Trophoblast cell (in vitro differentiated cells and primary cell): ENCODE data around the gene PLEKHG4B.

Experiments
- DNase-seq, 2 donors: peaks; one replicate each; pipeline ENCODE4 v3.0.0-alpha.2; 2016
- H2AFZ ChIP-seq: 2 replicates; pipeline ENCODE4 v1.6.1; 2013; ENCODE audit warnings: low read length, moderate library complexity, mild to moderate bottlenecking; ENCODE audit not compliant: insufficient read depth, poor library complexity
- H2AK5ac ChIP-seq: 2 replicates; pipeline ENCODE4 v1.6.1; 2013; ENCODE audit warnings: mild to moderate bottlenecking, low read length
- H2BK120ac ChIP-seq: 2 replicates; pipeline ENCODE4 v1.6.1; 2013; ENCODE audit warnings: low read length, mild to moderate bottlenecking, moderate library complexity; ENCODE audit not compliant: insufficient read depth, poor library complexity
- H2BK12ac ChIP-seq: 2 replicates; pipeline ENCODE4 v1.6.1; 2013; ENCODE audit warnings: mild to moderate bottlenecking, low read length, moderate library complexity
- H2BK5ac ChIP-seq: 2 replicates; pipeline ENCODE4 v1.6.1; 2013; ENCODE audit warnings: low read length, low read depth, moderate library complexity, mild to moderate bottlenecking; ENCODE audit not compliant: poor library complexity
- H3K14ac ChIP-seq: 2 replicates; pipeline ENCODE4 v1.6.1; 2013; ENCODE audit warnings: mild to moderate bottlenecking, low read length
- H3K18ac ChIP-seq: 2 replicates; pipeline ENCODE4 v1.6.1; 2013; ENCODE audit warnings: mild to moderate bottlenecking, low read length
- H3K23ac ChIP-seq: 2 replicates; pipeline ENCODE4 v1.6.1; 2013; ENCODE audit warnings: low read length
- H3K27ac ChIP-seq: 2 replicates; pipeline ENCODE4 v1.5.1; 2013; ENCODE audit warnings: low read depth, mild to moderate bottlenecking, inconsistent platforms, low read length, moderate library complexity
- H3K27me3 ChIP-seq: 2 replicates; pipeline ENCODE4 v1.6.1; 2013; ENCODE audit warnings: inconsistent platforms, mild to moderate bottlenecking, low read length, moderate library complexity; ENCODE audit not compliant: insufficient read depth
- H3K36me3 ChIP-seq, 2 experiments: 1 replicate in 1 of 2; 2 replicates in 1 of 2; pipeline ENCODE4 v1.6.1; 2013; ENCODE audit warnings: low read length in 2 of 2, mild to moderate bottlenecking in 2 of 2, moderate library complexity in 1 of 2; ENCODE audit not compliant: insufficient read depth in 2 of 2, control insufficient read depth in 1 of 2
- H3K4ac ChIP-seq: 2 replicates; pipeline ENCODE4 v1.6.1; 2013; ENCODE audit warnings: low read depth, mild to moderate bottlenecking, low read length, moderate library complexity
- H3K4me1 ChIP-seq, 2 experiments: 1 replicate in 1 of 2; 2 replicates in 1 of 2; pipeline ENCODE4 v1.6.1; 2013; ENCODE audit warnings: low read length in 2 of 2, mild to moderate bottlenecking in 2 of 2, moderate library complexity in 1 of 2; ENCODE audit not compliant: insufficient read depth in 2 of 2, control insufficient read depth in 1 of 2
- H3K4me2 ChIP-seq: 2 replicates; pipeline ENCODE4 v1.6.1; 2013; ENCODE audit warnings: inconsistent platforms, mild to moderate bottlenecking, low read length, moderate library complexity
- H3K4me3 ChIP-seq: 2 replicates; pipeline ENCODE4 v1.5.1; 2013; ENCODE audit warnings: mild to moderate bottlenecking, low read depth, low read length, inconsistent platforms
- H3K79me1 ChIP-seq: one replicate; pipeline ENCODE4 v1.6.1; 2013; ENCODE audit warnings: low read length
- H3K79me2 ChIP-seq: 2 replicates; pipeline ENCODE4 v1.6.1; 2013; ENCODE audit warnings: low read length, mild to moderate bottlenecking; ENCODE audit not compliant: control insufficient read depth, insufficient read depth, poor library complexity
- H3K9ac ChIP-seq: 2 replicates; pipeline ENCODE4 v1.6.1; 2013; ENCODE audit warnings: mild to moderate bottlenecking, low read length
- H3K9me3 ChIP-seq: 2 replicates; pipeline ENCODE4 v1.6.1; 2013; ENCODE audit warnings: low read depth, mild to moderate bottlenecking, control low read depth, inconsistent platforms, low read length; ENCODE audit not compliant: insufficient read depth
- H4K12ac ChIP-seq: 2 replicates; pipeline ENCODE4 v1.6.1; 2013; ENCODE audit warnings: low read depth, mild to moderate bottlenecking, low read length, moderate library complexity
- H4K8ac ChIP-seq: 2 replicates; pipeline ENCODE4 v1.6.1; 2013; ENCODE audit warnings: low read depth, mild to moderate bottlenecking, low read length, moderate library complexity
- H4K91ac ChIP-seq: one replicate; pipeline ENCODE4 v1.6.1; 2013; ENCODE audit warnings: low read depth, mild to moderate bottlenecking, low read length, moderate library complexity
- WGBS: extraction: QIAGEN DNeasy Blood & Tissue Kit; methylation state at CpG from one replicate; pipeline ENCODE4 v1.1.7; 2013; ENCODE audit warnings: missing lambda C conversion rate; ENCODE audit not compliant: insufficient read length, insufficient coverage; ENCODE audit errors: extremely low coverage; 5-methylcytosine and 5-hydroxymethylcytosine counted together

Gene PLEKHG4B

GRCh38 chr5:142246-142810, 50.4 kb downstream of the PLEKHG4B start:
- H3K4me1 ChIP-seq: peaks cover 3 to 4% of the 10 kb centered on the region in 2 experiments
- H3K18ac ChIP-seq: no peak overlapping the region
- no peak overlapping the region for H4K91ac ChIP-seq
- no peak overlapping the region for H3K14ac ChIP-seq
- H2BK120ac ChIP-seq: no peak overlapping the region
- peaks cover 71% of the 10 kb centered on the region in 2 experiments for H3K36me3 ChIP-seq
- H3K23ac ChIP-seq: peak overlapping the region; percentile 25
- H3K9ac ChIP-seq: no peak overlapping the region
- H3K79me2 ChIP-seq: no peaks in the 10 kb centered on the region
- no peak overlapping the region for H3K4me2 ChIP-seq
- no peak overlapping the region for H3K27ac ChIP-seq
- DNase-seq: no peak
- no peaks in the 10 kb centered on the region for H3K79me1 ChIP-seq
- H3K4ac ChIP-seq: no peak overlapping the region
- H3K4me3 ChIP-seq: peak overlapping the region; percentile 41
- no peak overlapping the region for H2BK5ac ChIP-seq
- no peak overlapping the region for H4K12ac ChIP-seq
- no peak overlapping the region for H2BK12ac ChIP-seq
- no peak overlapping the region for H2AK5ac ChIP-seq
- H3K9me3 ChIP-seq: peaks cover 19% of the 10 kb centered on the region
- no peaks in the 10 kb centered on the region for H3K27me3 ChIP-seq
- H2AFZ ChIP-seq: no peak overlapping the region
- no CpG with 5 or more reads among the region's 18 CpGs for WGBS
- no peak overlapping the region for H4K8ac ChIP-seq

GRCh38 chr5:143041-143440, 51.1 kb downstream of the PLEKHG4B start:
- Histone ChIP-seq H3K79me1 (no peaks in the 10 kb centered on the region), H3K14ac (no peak overlapping the region), H3K4ac (no peak overlapping the region), H3K4me1 (peaks cover 3 to 4% of the 10 kb centered on the region in 2 experiments), H3K9ac (no peak overlapping the region), H4K91ac (no peak overlapping the region), H3K79me2 (no peaks in the 10 kb centered on the region), H3K4me2 (no peak overlapping the region), H3K4me3 (no peak overlapping the region), H3K36me3 (peaks cover 66 to 70% of the 10 kb centered on the region in 2 experiments), H2AFZ (no peak overlapping the region), H2BK12ac (no peak overlapping the region), H4K12ac (no peak overlapping the region), H3K18ac (peak overlapping the region; percentile 40), H2AK5ac (no peak overlapping the region), H3K27me3 (no peaks in the 10 kb centered on the region), H3K27ac (no peak overlapping the region), H3K9me3 (peaks cover 19% of the 10 kb centered on the region), H2BK5ac (no peak overlapping the region), H4K8ac (no peak overlapping the region), H2BK120ac (no peak overlapping the region), H3K23ac (no peak overlapping the region)
- DNase-seq: no peak
- WGBS: no CpG with 5 or more reads among the region's 17 CpGs

- Histone ChIP-seq H2BK120ac (no peak overlapping the region), H3K27me3 (no peaks in the 10 kb centered on the region), H2BK12ac (no peak overlapping the region), H3K4me3 (no peak overlapping the region), H4K8ac (no peak overlapping the region), H3K4ac (no peak overlapping the region), H2BK5ac (no peak overlapping the region), H3K27ac (no peak overlapping the region), H3K79me1 (no peaks in the 10 kb centered on the region), H3K9ac (no peak overlapping the region), H3K4me2 (no peak overlapping the region), H3K23ac (no peak overlapping the region), H2AFZ (no peak overlapping the region), H3K14ac (no peak overlapping the region), H3K9me3 (peaks cover 19% of the 10 kb centered on the region), H2AK5ac (no peak overlapping the region), H3K79me2 (no peaks in the 10 kb centered on the region), H4K12ac (no peak overlapping the region), H4K91ac (no peak overlapping the region), H3K36me3 (peaks cover 60 to 66% of the 10 kb centered on the region in 2 experiments), H3K18ac (no peak overlapping the region), H3K4me1 (no peaks in the 10 kb centered on the region)
- no CpG with 5 or more reads among the region's 8 CpGs for WGBS
- no peak for DNase-seq
Observed at GRCh38 chr5:144941-145340, 53.0 kb downstream of the PLEKHG4B start.

- DNase-seq: no peak
- Histone ChIP-seq H3K14ac (no peak overlapping the region), H3K9ac (no peak overlapping the region), H3K23ac (no peak overlapping the region), H4K12ac (no peak overlapping the region), H2AK5ac (no peak overlapping the region), H3K4ac (no peak overlapping the region), H3K36me3 (peaks cover 55 to 60% of the 10 kb centered on the region in 2 experiments), H3K9me3 (peaks cover 19% of the 10 kb centered on the region), H3K27ac (no peak overlapping the region), H3K27me3 (no peaks in the 10 kb centered on the region), H3K18ac (no peak overlapping the region), H2BK120ac (no peak overlapping the region), H3K4me1 (no peaks in the 10 kb centered on the region), H4K91ac (no peak overlapping the region), H3K4me3 (no peak overlapping the region), H3K79me1 (no peaks in the 10 kb centered on the region), H2BK5ac (no peak overlapping the region), H4K8ac (no peak overlapping the region), H2AFZ (no peak overlapping the region), H3K4me2 (no peak overlapping the region), H2BK12ac (no peak overlapping the region), H3K79me2 (no peaks in the 10 kb centered on the region)
- no CpG with 5 or more reads among the region's 7 CpGs for WGBS
Observed at GRCh38 chr5:145585-146323, 53.8 kb downstream of the PLEKHG4B start.
